IPS DF 6.9 (cell line): ENCODE results near the gene RPS14.
A peak's percentile ranks its signal among the peaks of the same experiment; 100 is the strongest.

Source experiments
- DNase-seq: peaks from one replicate; pipeline ENCODE4 v3.0.0-alpha.2; 2013; ENCODE audit warnings: low read depth, low spot score
- H3K27ac ChIP-seq: one replicate; pipeline ENCODE4 v1.5.1; 2013; ENCODE audit warnings: low read length, control low read depth
- H3K27me3 ChIP-seq: 2 replicates; pipeline ENCODE4 v1.6.1; 2013; ENCODE audit warnings: mild to moderate bottlenecking, low read length; ENCODE audit not compliant: control insufficient read depth, insufficient read depth
- H3K36me3 ChIP-seq: 2 replicates; pipeline ENCODE4 v1.6.1; 2013; ENCODE audit warnings: low read length; ENCODE audit not compliant: control insufficient read depth, insufficient read depth
- H3K4me1 ChIP-seq: 2 replicates; pipeline ENCODE4 v1.6.1; 2013; ENCODE audit warnings: low read length; ENCODE audit not compliant: control insufficient read depth, insufficient read depth
- H3K4me3 ChIP-seq: 2 replicates; pipeline ENCODE4 v1.5.1; 2013; ENCODE audit warnings: mild to moderate bottlenecking, low read length
- H3K9me3 ChIP-seq: 2 replicates; pipeline ENCODE4 v1.6.1; 2013; ENCODE audit warnings: low read length, inconsistent platforms; ENCODE audit not compliant: control insufficient read depth, insufficient read depth
- WGBS: extraction: QIAGEN DNeasy Blood & Tissue Kit; methylation state at CpG from one replicate; pipeline ENCODE4 v1.1.7; 2013; ENCODE audit warnings: mixed read lengths, missing lambda C conversion rate; ENCODE audit not compliant: insufficient read length, insufficient coverage; 5-methylcytosine and 5-hydroxymethylcytosine counted together

RPS14 gene

GRCh38 chr5:150413176-150413901 lies 36.2 kb downstream of the RPS14 start:
- no peaks in the 10 kb centered on the region for H3K9me3 ChIP-seq
- peaks cover 2% of the 10 kb centered on the region; the same call in 1 of the 2 replicates for H3K4me1 ChIP-seq
- DNase-seq: no peak
- no peak overlapping the region for H3K4me3 ChIP-seq
- WGBS: no CpG with 5 or more reads among the region's 12 CpGs
- no peaks in the 10 kb centered on the region for H3K27me3 ChIP-seq
- no peaks in the 10 kb centered on the region for H3K36me3 ChIP-seq
- H3K27ac ChIP-seq: no peak overlapping the region

GRCh38 chr5:150412319-150413175 lies 37.0 kb downstream of the RPS14 start, which contains the start of gene CD74:
Gene CD74, minus strand, starts transcription at chr5:150412910. Its CDS starts 161 bp downstream, at chr5:150412749.
- Histone ChIP-seq H3K27ac (no peak within 1 kb of the TSS), H3K9me3 (no peaks in the 10 kb centered on the region), H3K27me3 (no peaks in the 10 kb centered on the region), H3K36me3 (no peaks in the 10 kb centered on the region), H3K4me1 (peaks cover 3% of the 10 kb centered on the region; the same call in 1 of the 2 replicates), H3K4me3 (peak within 1 kb of the TSS; percentile 23; the same call in 1 of the 2 replicates)
- no peak for DNase-seq
- no CpG with 5 or more reads among the region's 20 CpGs for WGBS

- Histone ChIP-seq H3K27me3 (no peaks in the 10 kb centered on the region), H3K36me3 (no peaks in the 10 kb centered on the region), H3K4me3 (no peak overlapping the region), H3K9me3 (no peaks in the 10 kb centered on the region), H3K27ac (no peak overlapping the region), H3K4me1 (peaks cover 6% of the 10 kb centered on the region; the same call in 1 of the 2 replicates)
- no peak for DNase-seq
- WGBS: no CpG with 5 or more reads among the region's 5 CpGs
These were observed 38.1 kb downstream of the RPS14 start for GRCh38 chr5:150411245-150411979.

- DNase-seq: no peak
- Histone ChIP-seq H3K4me3 (no peak overlapping the region), H3K9me3 (no peaks in the 10 kb centered on the region), H3K36me3 (no peaks in the 10 kb centered on the region), H3K4me1 (peaks cover 6% of the 10 kb centered on the region; the same call in 1 of the 2 replicates), H3K27ac (no peak overlapping the region), H3K27me3 (no peaks in the 10 kb centered on the region)
- no CpG with 5 or more reads among the region's 4 CpGs for WGBS
These were observed 38.9 kb downstream of the RPS14 start for GRCh38 chr5:150410524-150411244.

- peak; percentile 87 for DNase-seq
- H3K27me3 ChIP-seq: no peaks in the 10 kb centered on the region
- no peak overlapping the region; the same call in 1 of the 2 replicates for H3K4me3 ChIP-seq
- WGBS: no CpG with 5 or more reads among the region's 15 CpGs
- no peaks in the 10 kb centered on the region for H3K9me3 ChIP-seq
- H3K36me3 ChIP-seq: no peaks in the 10 kb centered on the region
- peaks cover 6% of the 10 kb centered on the region; the same call in 1 of the 2 replicates for H3K4me1 ChIP-seq
- no peak overlapping the region for H3K27ac ChIP-seq
These were observed 39.7 kb downstream of the RPS14 start for GRCh38 chr5:150409638-150410523.

- WGBS: no CpG with 5 or more reads among the region's 8 CpGs
- Histone ChIP-seq H3K36me3 (no peaks in the 10 kb centered on the region), H3K4me3 (no peak overlapping the region), H3K27ac (no peak overlapping the region), H3K27me3 (no peaks in the 10 kb centered on the region), H3K9me3 (no peaks in the 10 kb centered on the region), H3K4me1 (peaks cover 6% of the 10 kb centered on the region; the same call in 1 of the 2 replicates)
- no peak for DNase-seq
These were observed 41.2 kb downstream of the RPS14 start for GRCh38 chr5:150408231-150408943.

GRCh38 chr5:150407096-150407720 lies 42.3 kb downstream of the RPS14 start:
- H3K27ac ChIP-seq: no peak overlapping the region
- no CpG with 5 or more reads among the region's 13 CpGs for WGBS
- no peak for DNase-seq
- peaks cover 8% of the 10 kb centered on the region for H3K36me3 ChIP-seq
- H3K9me3 ChIP-seq: no peaks in the 10 kb centered on the region
- H3K27me3 ChIP-seq: no peaks in the 10 kb centered on the region
- no peak overlapping the region for H3K4me3 ChIP-seq
- H3K4me1 ChIP-seq: peaks cover 6% of the 10 kb centered on the region; the same call in 1 of the 2 replicates

GRCh38 chr5:150406723-150407095 lies 42.8 kb downstream of the RPS14 start:
- no peak for DNase-seq
- Histone ChIP-seq H3K27me3 (no peaks in the 10 kb centered on the region), H3K4me1 (peaks cover 6% of the 10 kb centered on the region; the same call in 1 of the 2 replicates), H3K27ac (no peak overlapping the region), H3K36me3 (peaks cover 8% of the 10 kb centered on the region), H3K4me3 (no peak overlapping the region), H3K9me3 (no peaks in the 10 kb centered on the region)
- no CpG with 5 or more reads among the region's 10 CpGs for WGBS
